Activated CD4-positive, alpha-beta T cell treated with anti-CD3 and anti-CD28 coated beads, Interleukin-2, amount 50 U/mL, for 4 hours (primary cell): ENCODE data around the gene PWWP2A.
"Not testable (repeated sequence)": the region's sequence is repeated elsewhere in the genome, so short reads cannot be mapped to it uniquely, and the experiment has no call there.

Source experiments
- DNase-seq, 2 experiments: peaks; one replicate each; pipeline ENCODE4 v3.0.0-alpha.2; 2020

Gene PWWP2A

GRCh38 chr5:160071516-160071915 is 47.7 kb downstream of the PWWP2A start:
- DNase-seq: no peak

GRCh38 chr5:160069120-160069519 is 50.1 kb downstream of the PWWP2A start:
- DNase-seq: not testable (repeated sequence)

- no peak for DNase-seq
Observed at GRCh38 chr5:160064995-160065614, 54.1 kb downstream of the PWWP2A start.

- no peak for DNase-seq
Observed at GRCh38 chr5:160064417-160064810, 54.8 kb downstream of the PWWP2A start.

GRCh38 chr5:160061770-160062169 is 57.5 kb downstream of the PWWP2A start:
- DNase-seq: no peak

GRCh38 chr5:160060001-160060400 is 59.2 kb downstream of the PWWP2A start:
- no peak for DNase-seq

- DNase-seq: no peak
Observed at GRCh38 chr5:160057256-160057655, 62.0 kb downstream of the PWWP2A start.

- DNase-seq: no peak
Observed at GRCh38 chr5:160054831-160055230, 64.4 kb downstream of the PWWP2A start.

- DNase-seq: no peak
Observed at GRCh38 chr5:160054047-160054446, 65.2 kb downstream of the PWWP2A start.

GRCh38 chr5:160049099-160049498 is 70.2 kb downstream of the PWWP2A start:
- DNase-seq: no peak

GRCh38 chr5:160048131-160048530 is 71.1 kb downstream of the PWWP2A start:
- no peak for DNase-seq

GRCh38 chr5:160047423-160047822 is 71.8 kb downstream of the PWWP2A start:
- DNase-seq: no peak

- DNase-seq: no peak
Observed at GRCh38 chr5:160044967-160045366, 74.3 kb downstream of the PWWP2A start.

- no peak for DNase-seq
Observed at GRCh38 chr5:160044391-160044804, 74.9 kb downstream of the PWWP2A start.

- DNase-seq: no peak
Observed at GRCh38 chr5:160042671-160043070, 76.6 kb downstream of the PWWP2A start.
